HEK293 (cell line): Measurements from ENCODE around the gene RBMS3.

Experiments used
- CTCF ChIA-PET: fragments of 350-600 bp; formaldehyde crosslinking; extraction: SDS; loops from one replicate; lab custom pipeline; 2021; ENCODE audit warnings: antibody characterized with exemption; lab: Yijun Ruan, JAX
- POLR2A ChIA-PET: fragments of 300-600 bp; formaldehyde crosslinking; extraction: SDS; loops from one replicate; lab custom pipeline; 2020; ENCODE audit warnings: antibody characterized with exemption, inconsistent platforms; lab: Yijun Ruan, JAX
- H3K27ac ChIP-seq: fragments of 200-500 bp; sonication (Bioruptor generic); 2 replicates; pipeline ENCODE4 v1.5.1; 2014; ENCODE audit warnings: low read depth, low read length, control low read depth, inconsistent platforms; ENCODE audit errors: extremely low read depth
- H3K36me3 ChIP-seq, 2 experiments: fragments of 200-500 bp in 1 of 2; sonication (Bioruptor generic) in 1 of 2; 1 replicate in 1 of 2; 2 replicates in 1 of 2; pipeline ENCODE4 v1.5.1; 2014 to 2017; ENCODE audit warnings: inconsistent platforms in 2 of 2, low read length in 2 of 2; ENCODE audit not compliant: control insufficient read depth in 2 of 2, insufficient read depth in 1 of 2
- H3K4me1 ChIP-seq: fragments of 200-500 bp; sonication (Bioruptor generic); 2 replicates; pipeline ENCODE4 v1.5.1; 2014; ENCODE audit warnings: mild to moderate bottlenecking, low read length, inconsistent platforms; ENCODE audit not compliant: control insufficient read depth, insufficient read depth
- H3K4me3 ChIP-seq: 2 replicates; pipeline ENCODE4 v1.5.1; 2011; ENCODE audit warnings: low read depth, mild to moderate bottlenecking, control low read depth, low read length, moderate library complexity
- H3K9me3 ChIP-seq: fragments of 200-500 bp; sonication (Bioruptor generic); 2 replicates; pipeline ENCODE4 v1.5.1; 2014; ENCODE audit warnings: low read depth, low read length, inconsistent platforms; ENCODE audit not compliant: control insufficient read depth, insufficient read depth
- FEZF1 ChIP-seq: fragments of 450-650 bp; formaldehyde crosslinking; IDR thresholded peaks from 2 replicates; pipeline ENCODE4 v1.5.1; 2016; ENCODE audit warnings: missing biosample characterization, missing genetic modification characterization
- ZBTB26 ChIP-seq: fragments of 450-650 bp; formaldehyde crosslinking; optimal IDR thresholded peaks from 2 replicates; pipeline ENCODE3; 2016; ENCODE audit warnings: missing biosample characterization, mild to moderate bottlenecking, missing genetic modification characterization
- ZNF157 ChIP-seq: fragments of 450-650 bp; formaldehyde crosslinking; IDR thresholded peaks from 2 replicates; pipeline ENCODE4 v1.5.1; 2016; ENCODE audit warnings: missing biosample characterization, missing genetic modification characterization
- ZNF16 ChIP-seq: fragments of 450-650 bp; formaldehyde crosslinking; IDR thresholded peaks from 2 replicates; pipeline ENCODE4 v1.5.1; 2016; ENCODE audit warnings: low read depth, missing biosample characterization, missing genetic modification characterization
- ZNF174 ChIP-seq: fragments of 450-650 bp; formaldehyde crosslinking; IDR thresholded peaks from 2 replicates; pipeline ENCODE4 v1.5.0; 2017; ENCODE audit warnings: missing biosample characterization, mild to moderate bottlenecking, missing genetic modification characterization
- ZNF175 ChIP-seq: fragments of 450-650 bp; formaldehyde crosslinking; IDR thresholded peaks from 2 replicates; pipeline ENCODE4 v1.5.1; 2016; ENCODE audit warnings: missing biosample characterization, missing genetic modification characterization
- ZNF266 ChIP-seq: fragments of 450-650 bp; formaldehyde crosslinking; IDR thresholded peaks from 2 replicates; pipeline ENCODE4 v1.5.1; 2016; ENCODE audit warnings: missing biosample characterization, missing genetic modification characterization, low read depth
- ZNF391 ChIP-seq: fragments of 450-650 bp; formaldehyde crosslinking; IDR thresholded peaks from 2 replicates; pipeline ENCODE4 v1.5.1; 2016; ENCODE audit warnings: low read depth, missing biosample characterization, missing genetic modification characterization, borderline replicate concordance
- ZNF560 ChIP-seq: fragments of 450-650 bp; formaldehyde crosslinking; IDR thresholded peaks from 2 replicates; pipeline ENCODE4 v1.5.1; 2017; ENCODE audit warnings: missing biosample characterization, missing genetic modification characterization, borderline replicate concordance
- ZNF561 ChIP-seq: fragments of 450-650 bp; IDR thresholded peaks from 2 replicates; pipeline ENCODE4 v1.5.1; 2018; ENCODE audit warnings: missing biosample characterization, missing genetic modification characterization, borderline replicate concordance
- ZNF585B ChIP-seq: fragments of 450-650 bp; formaldehyde crosslinking; IDR thresholded peaks from 2 replicates; pipeline ENCODE4 v1.5.1; 2016; ENCODE audit warnings: missing biosample characterization, missing genetic modification characterization
- ZNF658 ChIP-seq: fragments of 450-650 bp; formaldehyde crosslinking; IDR thresholded peaks from 2 replicates; pipeline ENCODE4; 2016; ENCODE audit warnings: missing biosample characterization, missing genetic modification characterization
- ZXDB ChIP-seq: fragments of 450-650 bp; formaldehyde crosslinking; IDR thresholded peaks from 2 replicates; pipeline ENCODE4 v1.5.1; 2016; ENCODE audit warnings: missing biosample characterization, missing genetic modification characterization
- TF ChIP-seq, protein P1 (sequence below): sonication (generic); formaldehyde crosslinking; IDR thresholded peaks from 2 replicates; pipeline ENCODE4 v1.8.1; 2022; ENCODE audit warnings: mild to moderate bottlenecking, moderate library complexity, missing genetic modification reagents
- TF ChIP-seq, protein P2 (sequence below): fragments of 450-650 bp; formaldehyde crosslinking; IDR thresholded peaks from 2 replicates; pipeline ENCODE4 v1.5.1; 2016; ENCODE audit warnings: missing biosample characterization, missing genetic modification characterization, low read depth
- TF ChIP-seq, protein P3 (sequence below): fragments of 450-650 bp; formaldehyde crosslinking; conservative IDR thresholded peaks from 2 replicates; pipeline ENCODE4 v1.5.1; 2016; ENCODE audit warnings: low read depth, missing biosample characterization, missing genetic modification characterization
- TF ChIP-seq, protein P4 (sequence below): fragments of 450-650 bp; formaldehyde crosslinking; IDR thresholded peaks from 2 replicates; pipeline ENCODE4 v1.5.1; 2016; ENCODE audit warnings: missing biosample characterization, missing genetic modification characterization

Gene RBMS3

DNA sequence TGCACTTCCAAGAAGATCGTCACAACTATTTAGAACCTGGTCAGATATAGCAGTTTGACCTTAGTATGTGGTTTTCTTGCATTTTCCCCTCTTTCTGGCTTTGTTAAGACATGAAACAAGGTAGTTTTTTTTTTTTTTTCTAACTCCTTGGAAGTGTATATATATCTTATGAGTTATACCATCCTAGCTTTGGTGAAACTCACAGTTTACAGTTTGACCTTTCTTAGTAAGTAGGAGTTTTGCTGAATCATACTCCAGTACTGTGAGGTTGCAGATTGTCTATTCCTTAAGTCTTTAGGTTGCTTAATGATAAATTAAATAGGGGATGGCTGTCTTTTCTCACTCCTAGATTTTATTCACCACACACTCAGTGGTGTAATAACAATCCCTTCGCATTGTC is 325.0 kb downstream of the RBMS3 start:
- TF ChIP-seq, protein P1, sequence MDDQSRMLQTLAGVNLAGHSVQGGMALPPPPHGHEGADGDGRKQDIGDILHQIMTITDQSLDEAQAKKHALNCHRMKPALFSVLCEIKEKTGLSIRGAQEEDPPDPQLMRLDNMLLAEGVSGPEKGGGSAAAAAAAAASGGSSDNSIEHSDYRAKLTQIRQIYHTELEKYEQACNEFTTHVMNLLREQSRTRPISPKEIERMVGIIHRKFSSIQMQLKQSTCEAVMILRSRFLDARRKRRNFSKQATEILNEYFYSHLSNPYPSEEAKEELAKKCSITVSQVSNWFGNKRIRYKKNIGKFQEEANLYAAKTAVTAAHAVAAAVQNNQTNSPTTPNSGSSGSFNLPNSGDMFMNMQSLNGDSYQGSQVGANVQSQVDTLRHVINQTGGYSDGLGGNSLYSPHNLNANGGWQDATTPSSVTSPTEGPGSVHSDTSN: no peak
- TF ChIP-seq FEZF1 (tag by site-specific recombination) (no peak), ZNF561 (no peak), ZNF391 (tag by site-specific recombination) (no peak), ZXDB (no peak), ZNF658 (tag by site-specific recombination) (no peak), ZNF585B (tag by site-specific recombination) (no peak), ZBTB26 (tag by site-specific recombination) (no peak), ZNF560 (tag by site-specific recombination) (no peak), ZNF16 (tag by site-specific recombination) (no peak), ZNF174 (tag by site-specific recombination) (no peak), ZNF175 (tag by site-specific recombination) (no peak), ZNF266 (tag by site-specific recombination) (no peak), ZNF157 (tag by site-specific recombination) (no peak)
- TF ChIP-seq, protein P2, sequence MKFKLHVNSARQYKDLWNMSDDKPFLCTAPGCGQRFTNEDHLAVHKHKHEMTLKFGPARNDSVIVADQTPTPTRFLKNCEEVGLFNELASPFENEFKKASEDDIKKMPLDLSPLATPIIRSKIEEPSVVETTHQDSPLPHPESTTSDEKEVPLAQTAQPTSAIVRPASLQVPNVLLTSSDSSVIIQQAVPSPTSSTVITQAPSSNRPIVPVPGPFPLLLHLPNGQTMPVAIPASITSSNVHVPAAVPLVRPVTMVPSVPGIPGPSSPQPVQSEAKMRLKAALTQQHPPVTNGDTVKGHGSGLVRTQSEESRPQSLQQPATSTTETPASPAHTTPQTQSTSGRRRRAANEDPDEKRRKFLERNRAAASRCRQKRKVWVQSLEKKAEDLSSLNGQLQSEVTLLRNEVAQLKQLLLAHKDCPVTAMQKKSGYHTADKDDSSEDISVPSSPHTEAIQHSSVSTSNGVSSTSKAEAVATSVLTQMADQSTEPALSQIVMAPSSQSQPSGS (tag by site-specific recombination): no peak
- TF ChIP-seq, protein P3, sequence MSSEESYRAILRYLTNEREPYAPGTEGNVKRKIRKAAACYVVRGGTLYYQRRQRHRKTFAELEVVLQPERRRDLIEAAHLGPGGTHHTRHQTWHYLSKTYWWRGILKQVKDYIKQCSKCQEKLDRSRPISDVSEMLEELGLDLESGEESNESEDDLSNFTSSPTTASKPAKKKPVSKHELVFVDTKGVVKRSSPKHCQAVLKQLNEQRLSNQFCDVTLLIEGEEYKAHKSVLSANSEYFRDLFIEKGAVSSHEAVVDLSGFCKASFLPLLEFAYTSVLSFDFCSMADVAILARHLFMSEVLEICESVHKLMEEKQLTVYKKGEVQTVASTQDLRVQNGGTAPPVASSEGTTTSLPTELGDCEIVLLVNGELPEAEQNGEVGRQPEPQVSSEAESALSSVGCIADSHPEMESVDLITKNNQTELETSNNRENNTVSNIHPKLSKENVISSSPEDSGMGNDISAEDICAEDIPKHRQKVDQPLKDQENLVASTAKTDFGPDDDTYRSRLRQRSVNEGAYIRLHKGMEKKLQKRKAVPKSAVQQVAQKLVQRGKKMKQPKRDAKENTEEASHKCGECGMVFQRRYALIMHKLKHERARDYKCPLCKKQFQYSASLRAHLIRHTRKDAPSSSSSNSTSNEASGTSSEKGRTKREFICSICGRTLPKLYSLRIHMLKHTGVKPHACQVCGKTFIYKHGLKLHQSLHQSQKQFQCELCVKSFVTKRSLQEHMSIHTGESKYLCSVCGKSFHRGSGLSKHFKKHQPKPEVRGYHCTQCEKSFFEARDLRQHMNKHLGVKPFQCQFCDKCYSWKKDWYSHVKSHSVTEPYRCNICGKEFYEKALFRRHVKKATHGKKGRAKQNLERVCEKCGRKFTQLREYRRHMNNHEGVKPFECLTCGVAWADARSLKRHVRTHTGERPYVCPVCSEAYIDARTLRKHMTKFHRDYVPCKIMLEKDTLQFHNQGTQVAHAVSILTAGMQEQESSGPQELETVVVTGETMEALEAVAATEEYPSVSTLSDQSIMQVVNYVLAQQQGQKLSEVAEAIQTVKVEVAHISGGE (tag by site-specific recombination): no peak
- TF ChIP-seq, all 188 proteins: peak for 0
- no peaks in the 10 kb centered on the region for H3K4me1 ChIP-seq
- H3K9me3 ChIP-seq: no peaks in the 10 kb centered on the region
- no peak overlapping the region for H3K4me3 ChIP-seq
- no peak overlapping the region for H3K27ac ChIP-seq
- ChIA-PET CTCF (no interaction called here), POLR2A (no interaction called here)
- no peaks in the 10 kb centered on the region for H3K36me3 ChIP-seq

DNA sequence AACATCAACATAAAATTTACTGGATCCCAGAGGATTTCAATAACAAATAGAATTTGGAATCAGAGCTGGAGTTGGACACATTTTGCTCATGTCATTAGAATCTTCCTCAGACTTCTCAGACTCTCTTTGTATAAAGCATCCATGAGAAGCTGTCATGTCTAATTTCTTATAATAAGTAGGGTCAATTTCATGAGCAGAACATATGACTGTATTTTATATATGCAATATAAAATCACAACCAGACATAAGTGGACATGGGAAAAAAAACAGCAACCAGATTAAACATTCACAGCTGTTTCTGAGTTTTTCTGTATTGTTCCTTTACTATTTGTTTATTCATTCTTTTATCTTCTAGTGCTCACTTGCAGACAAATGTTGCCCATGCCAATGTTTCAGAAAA is 325.5 kb downstream of the RBMS3 start:
- no peaks in the 10 kb centered on the region for H3K9me3 ChIP-seq
- ChIA-PET CTCF (no interaction called here), POLR2A (no interaction called here)
- H3K27ac ChIP-seq: no peak overlapping the region
- H3K4me3 ChIP-seq: no peak overlapping the region
- no peaks in the 10 kb centered on the region for H3K4me1 ChIP-seq
- no peaks in the 10 kb centered on the region for H3K36me3 ChIP-seq
- TF ChIP-seq, protein P4, sequence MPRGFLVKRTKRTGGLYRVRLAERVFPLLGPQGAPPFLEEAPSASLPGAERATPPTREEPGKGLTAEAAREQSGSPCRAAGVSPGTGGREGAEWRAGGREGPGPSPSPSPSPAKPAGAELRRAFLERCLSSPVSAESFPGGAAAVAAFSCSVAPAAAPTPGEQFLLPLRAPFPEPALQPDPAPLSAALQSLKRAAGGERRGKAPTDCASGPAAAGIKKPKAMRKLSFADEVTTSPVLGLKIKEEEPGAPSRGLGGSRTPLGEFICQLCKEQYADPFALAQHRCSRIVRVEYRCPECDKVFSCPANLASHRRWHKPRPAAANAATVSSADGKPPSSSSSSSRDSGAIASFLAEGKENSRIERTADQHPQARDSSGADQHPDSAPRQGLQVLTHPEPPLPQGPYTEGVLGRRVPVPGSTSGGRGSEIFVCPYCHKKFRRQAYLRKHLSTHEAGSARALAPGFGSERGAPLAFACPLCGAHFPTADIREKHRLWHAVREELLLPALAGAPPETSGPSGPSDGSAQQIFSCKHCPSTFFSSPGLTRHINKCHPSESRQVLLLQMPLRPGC: no peak
- TF ChIP-seq, all 188 proteins: peak for 0
